Astrocyte of the spinal cord (primary cell): Measurements from ENCODE around the gene SLC6A7.

Experiments
- DNase-seq: peaks from one replicate; pipeline ENCODE4 v3.0.0; 2011; ENCODE audit warnings: low read depth, low spot score
- H3K4me3 ChIP-seq: 2 replicates; pipeline ENCODE4 v1.5.1; 2011; ENCODE audit warnings: low read depth, mild to moderate bottlenecking, low read length, moderate library complexity
- CTCF ChIP-seq: IDR thresholded peaks from 2 replicates; pipeline ENCODE4 v1.5.1; 2012; ENCODE audit warnings: low read depth, mild to moderate bottlenecking, low read length, inconsistent platforms
- in situ Hi-C: cut with HindIII; loops from 2 replicates; pipeline ENCODE4 v1.10.0; 2017; ENCODE audit warnings: low sequenced_read_pairs

Gene SLC6A7

GRCh38 chr5:150236981-150237754 is 47.3 kb downstream of the SLC6A7 start:
- TF ChIP-seq CTCF: no peak
- no peak overlapping the region for H3K4me3 ChIP-seq
- in situ Hi-C loops: no loop called here
- DNase-seq: no peak

GRCh38 chr5:150238646-150239045 is 48.8 kb downstream of the SLC6A7 start:
- no peak overlapping the region for H3K4me3 ChIP-seq
- in situ Hi-C loops: no loop called here
- no peak for TF ChIP-seq CTCF
- no peak for DNase-seq

GRCh38 chr5:150239099-150239793 is 49.4 kb downstream of the SLC6A7 start:
- in situ Hi-C loops: no loop called here
- no peak overlapping the region for H3K4me3 ChIP-seq
- no peak for TF ChIP-seq CTCF
- no peak for DNase-seq

- no peak for DNase-seq
- no peak overlapping the region for H3K4me3 ChIP-seq
- in situ Hi-C loops: no loop called here
- no peak for TF ChIP-seq CTCF
Measured at GRCh38 chr5:150239794-150240122, 49.9 kb downstream of the SLC6A7 start.

GRCh38 chr5:150241298-150242160 is 51.7 kb downstream of the SLC6A7 start:
- in situ Hi-C loops: no loop called here
- no peak for DNase-seq
- H3K4me3 ChIP-seq: no peak overlapping the region
- no peak for TF ChIP-seq CTCF

- no peak for TF ChIP-seq CTCF
- in situ Hi-C loops: no loop called here
- DNase-seq: no peak
- no peak overlapping the region for H3K4me3 ChIP-seq
Measured at GRCh38 chr5:150242251-150242894, 52.5 kb downstream of the SLC6A7 start.
